ENCODE data around the gene AKR7A2.
"Not testable (repeated sequence)": the region's sequence is repeated elsewhere in the genome, so short reads cannot be mapped to it uniquely, and the experiment has no call there.

Gene AKR7A2

DNA sequence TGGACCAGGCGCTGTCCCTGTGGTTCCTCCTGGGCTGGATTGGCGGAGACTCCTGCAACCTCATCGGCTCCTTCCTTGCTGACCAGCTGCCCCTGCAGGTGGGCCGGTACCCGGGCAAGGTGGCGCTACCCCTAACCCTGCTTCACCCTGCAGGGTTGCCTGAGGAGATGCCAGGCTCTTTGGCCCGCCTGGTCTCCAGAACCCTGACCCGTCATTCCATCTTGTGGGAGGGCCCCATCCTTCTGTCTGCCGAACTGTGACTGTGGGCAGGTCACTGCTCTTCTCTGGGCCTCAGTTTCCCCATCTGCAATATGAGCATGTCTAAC is 12.7 kb upstream of the AKR7A2 start:
- no peak for DNase-seq

DNA sequence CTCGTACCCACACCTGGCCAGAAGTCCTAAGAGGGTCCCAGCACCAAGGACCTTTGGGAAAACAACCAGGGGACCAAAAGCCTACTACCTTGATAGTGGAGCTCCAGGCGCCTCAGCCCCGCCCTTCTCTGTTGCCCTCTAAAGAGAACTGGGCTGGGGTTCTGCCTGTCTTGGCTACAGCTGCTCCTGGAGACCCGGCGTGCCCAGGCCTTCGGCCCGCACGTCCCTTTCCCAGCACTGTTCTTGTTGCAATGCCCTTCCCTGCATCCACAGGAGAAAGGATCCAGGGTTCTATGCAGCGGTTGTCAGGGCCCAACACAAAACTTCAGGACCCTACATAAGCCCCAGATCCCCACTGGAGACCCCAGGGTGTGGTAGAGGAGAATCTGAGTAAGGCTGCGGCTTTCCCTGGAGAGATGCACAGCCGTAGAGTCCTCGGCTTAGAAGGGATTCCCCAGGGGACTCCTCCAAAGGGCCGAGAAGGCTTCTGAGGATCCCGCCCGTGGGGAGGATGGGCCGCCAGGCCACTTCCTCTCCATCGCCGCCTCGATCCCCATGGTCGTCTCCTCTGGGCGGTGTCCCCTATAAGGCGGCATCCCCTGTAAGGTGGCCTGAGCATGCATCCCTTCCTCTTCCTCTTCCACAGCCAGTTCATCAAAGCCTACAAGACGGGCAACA is 12.2 kb upstream of the AKR7A2 start:
- no peak for DNase-seq

DNA sequence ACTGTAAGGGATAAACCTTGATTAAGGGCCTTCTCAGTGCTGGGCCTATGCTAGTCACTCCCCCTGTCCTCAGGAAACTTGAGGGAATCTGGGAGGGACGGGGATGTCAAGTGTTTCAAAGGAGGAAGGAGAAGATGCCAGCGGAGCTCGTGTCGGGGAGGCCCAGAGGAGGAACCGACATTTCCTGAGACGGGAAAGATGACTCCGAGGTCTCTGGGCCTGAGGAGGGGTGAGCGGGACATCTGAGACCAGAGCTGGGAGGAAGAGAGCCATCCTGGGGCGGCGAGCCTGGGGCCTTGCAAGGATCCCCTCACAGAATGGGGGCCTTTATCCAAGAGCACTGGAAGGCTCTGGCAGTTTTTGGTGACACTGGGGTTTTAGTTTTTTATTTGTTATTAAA is 10.5 kb upstream of the AKR7A2 start:
- DNase-seq = no peak

DNA sequence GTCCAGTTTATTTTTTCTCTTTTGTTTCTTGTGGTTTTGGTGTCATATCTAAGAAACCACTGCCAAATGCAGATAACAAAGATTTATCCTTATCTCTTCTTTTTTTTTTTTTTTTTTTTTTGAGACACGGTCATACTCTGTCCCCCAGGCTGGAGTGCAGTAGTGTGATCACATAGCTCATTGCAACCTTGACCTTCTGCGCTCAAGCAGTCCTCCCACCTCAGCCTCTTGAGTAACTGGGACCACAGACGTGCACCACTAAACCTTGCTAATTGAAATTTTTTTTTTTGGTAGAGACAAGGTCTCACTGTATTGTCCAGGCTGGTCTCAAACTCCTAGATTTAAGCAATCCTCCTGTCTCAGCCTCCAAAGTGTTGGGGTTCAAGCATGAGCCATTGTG is 9.1 kb upstream of the AKR7A2 start:
- no peak for DNase-seq

DNA sequence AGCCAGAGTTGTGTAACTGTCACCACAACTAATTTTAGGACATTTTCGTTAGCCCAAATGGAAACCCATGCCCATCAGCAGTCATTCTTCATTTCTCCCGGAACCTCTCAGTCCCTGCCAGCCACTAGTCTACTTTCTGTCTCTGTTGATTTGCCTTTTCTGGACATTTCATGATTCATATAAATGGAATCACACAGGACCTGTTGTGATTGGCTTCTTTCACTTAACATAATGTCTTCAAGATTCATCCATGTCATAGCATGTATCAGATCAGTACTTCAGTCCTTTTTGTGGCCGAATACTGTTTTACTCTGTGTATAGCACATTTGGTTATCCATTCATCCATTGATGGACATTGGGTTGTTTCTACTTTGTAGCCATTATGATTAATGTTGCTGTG is 7.3 kb upstream of the AKR7A2 start:
- no peak for DNase-seq

DNA sequence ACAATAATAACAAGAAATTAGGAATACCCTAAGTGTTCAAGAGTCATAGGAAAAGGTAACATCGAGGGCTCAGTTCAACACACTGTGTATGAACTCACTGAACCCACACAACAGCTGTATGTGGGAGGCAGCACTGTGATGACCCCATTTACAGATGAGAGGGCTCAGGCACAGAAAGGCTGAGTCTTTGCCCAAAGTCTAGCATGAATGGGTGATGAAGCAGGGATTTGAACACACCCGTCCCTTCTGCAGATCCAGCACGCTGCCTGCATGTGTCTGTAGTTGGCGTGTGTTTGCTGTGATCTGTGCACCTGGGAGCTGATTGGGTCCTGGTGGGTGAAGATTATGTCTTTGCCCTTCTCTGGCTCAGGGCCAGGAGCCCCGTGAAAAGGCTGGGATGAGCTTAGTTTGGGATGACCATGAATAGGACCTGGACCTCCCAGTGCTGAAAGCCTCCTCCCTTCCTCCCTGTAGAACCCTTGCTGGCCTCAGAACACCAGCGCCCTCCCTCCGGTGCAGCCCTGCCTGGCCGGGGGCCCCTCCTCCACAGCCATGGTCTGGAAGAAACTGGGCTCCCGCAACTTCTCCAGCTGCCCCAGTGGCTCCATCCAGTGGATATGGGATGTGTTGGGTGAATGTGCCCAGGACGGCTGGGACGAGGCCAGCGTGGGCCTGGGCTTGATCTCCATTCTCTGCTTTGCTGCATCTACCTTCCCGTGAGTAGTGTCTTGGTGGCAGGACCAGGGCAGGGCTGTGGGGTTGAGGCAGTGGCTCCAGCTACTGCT is 5.4 kb upstream of the AKR7A2 start:
- no peak for DNase-seq

DNA sequence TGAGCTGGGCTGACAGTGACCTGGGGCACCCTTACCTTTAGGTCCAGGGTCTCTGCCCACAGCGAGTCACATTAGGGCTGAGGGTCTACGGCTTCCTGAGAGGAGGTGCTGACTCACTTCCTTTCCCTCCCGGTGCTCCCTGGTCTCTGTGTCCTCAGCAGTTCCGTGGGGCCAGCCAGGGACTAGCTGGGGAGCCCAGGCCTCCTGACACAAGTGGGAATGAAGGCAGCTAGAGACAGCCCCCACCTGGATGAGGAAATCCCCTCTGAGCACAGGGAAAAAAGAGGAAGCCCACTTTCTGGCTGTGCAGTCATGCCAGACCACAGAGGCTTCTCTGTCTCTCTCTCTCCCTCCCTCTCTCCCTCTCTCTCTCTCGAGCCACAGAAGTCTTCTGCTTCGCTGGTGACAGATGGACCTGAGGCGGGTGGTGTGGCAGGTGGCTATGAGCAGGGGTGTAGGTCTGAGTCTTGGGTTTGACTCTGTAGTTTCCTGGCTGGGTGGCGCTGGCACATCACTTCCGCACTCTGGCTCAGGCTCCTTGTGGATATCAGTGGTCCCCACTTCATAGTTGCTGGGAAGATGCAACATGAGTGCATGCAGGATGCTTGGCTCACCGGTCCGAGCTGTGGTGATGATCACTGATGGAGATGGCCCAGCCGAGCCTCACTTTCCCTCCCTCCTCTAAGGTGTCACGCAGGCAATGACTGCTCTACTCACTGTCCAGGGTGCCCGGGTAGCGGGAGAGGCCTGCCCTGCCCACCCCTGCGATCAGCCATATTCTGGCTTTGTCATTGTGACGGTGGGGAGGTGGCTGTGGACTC is 3.6 kb upstream of the AKR7A2 start:
- no peak for DNase-seq

DNA sequence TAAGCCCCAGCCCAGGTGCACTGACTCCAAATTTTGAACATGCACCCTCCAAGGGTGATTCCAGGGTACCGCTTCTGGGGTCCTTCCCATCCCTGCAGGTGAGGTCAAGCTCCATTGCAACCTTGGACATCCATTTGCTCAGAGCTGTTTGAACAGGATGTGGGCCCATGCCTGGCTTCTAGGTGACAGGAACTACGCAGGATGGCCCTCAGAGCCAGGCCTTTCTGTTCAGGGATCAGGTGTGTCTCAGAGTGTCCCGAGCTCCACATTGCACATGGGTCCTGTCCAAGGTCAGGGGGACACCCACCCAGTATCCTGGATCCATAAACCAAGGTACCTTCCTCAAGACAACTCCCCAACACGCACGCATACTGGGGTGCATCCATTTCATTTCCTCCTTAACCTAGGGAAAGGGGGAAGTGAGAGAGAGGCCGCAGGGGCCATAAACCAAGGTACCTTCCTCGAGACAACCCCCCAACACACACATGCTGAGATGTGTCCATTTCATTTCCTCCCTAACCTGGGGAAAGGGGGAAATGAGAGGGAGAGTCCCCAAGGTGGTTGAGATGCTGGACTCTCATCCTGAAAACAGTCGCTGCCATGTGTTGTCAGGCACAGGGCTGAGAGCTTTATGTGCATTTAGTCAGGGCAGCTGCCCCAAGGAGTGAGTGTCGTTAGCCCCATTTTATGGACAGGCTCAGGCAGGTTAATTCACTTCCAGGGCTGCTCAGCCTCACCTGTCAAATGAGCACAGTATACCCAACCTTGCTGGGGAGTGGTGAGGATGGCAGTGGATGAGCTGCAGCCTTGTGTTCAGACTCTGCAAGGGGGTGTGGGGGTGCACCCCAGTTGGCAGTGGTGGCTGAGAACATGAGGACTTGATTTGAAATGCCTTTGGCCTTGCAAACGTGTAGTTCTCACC is 2.3 kb upstream of the AKR7A2 start:
- DNase-seq = no peak

DNA sequence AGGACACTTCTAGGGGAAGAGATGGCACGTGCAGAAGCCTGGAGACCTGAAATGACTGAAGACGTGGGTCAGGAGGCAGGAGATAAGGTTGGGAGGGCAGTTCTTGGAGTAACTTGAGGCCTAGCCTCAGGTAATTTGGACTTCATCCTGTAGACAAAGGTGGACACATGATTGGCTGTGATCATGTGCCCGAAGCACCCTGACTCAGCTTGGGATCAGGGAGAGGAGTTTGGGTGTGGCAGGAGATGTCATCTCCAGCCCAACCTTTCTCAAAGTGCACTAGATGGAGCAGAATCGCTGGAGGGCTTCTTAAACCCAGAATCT is 1.7 kb upstream of the AKR7A2 start:
- DNase-seq = no peak

DNA sequence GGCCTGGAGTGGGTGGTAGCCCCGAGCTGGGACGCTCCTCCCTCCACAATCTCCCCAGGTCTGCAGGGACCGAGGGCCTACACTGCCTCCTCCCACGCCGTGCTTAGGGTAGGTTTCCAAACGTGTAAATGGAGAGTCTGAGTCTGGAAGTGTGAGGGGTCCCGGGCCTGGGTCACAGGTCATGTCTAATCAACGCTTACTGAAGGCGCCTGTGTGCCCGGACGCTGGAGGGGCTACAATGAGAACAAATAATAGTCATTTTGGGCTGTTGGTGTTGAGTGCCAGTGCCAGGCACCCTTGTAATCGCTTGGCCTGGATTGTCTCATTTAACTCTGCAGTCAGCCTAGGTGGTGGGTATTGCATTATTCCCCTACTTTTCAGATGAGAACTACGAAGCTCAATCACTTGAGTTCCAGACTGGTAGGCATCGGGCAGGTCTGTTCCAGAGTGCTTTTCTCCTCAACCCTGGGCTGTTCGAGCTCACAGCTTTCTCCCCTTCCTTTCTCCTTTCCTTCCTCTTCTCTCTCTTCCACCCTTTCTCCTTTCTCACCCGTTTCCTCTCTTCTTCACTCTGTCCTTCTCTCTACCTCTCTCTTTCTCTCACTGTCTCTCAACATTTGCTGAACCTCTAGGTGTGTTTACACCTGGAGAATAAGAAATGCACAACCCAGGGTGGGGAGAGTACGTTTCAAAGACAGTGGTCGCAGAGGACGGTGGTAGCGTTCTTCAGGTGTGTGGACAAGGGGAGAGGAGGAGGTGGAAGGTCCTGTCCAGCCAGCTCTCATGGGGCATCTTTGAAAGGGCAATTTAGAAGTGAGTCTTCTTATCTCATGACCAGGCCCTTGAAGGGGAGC is 1.1 kb upstream of the AKR7A2 start:
- no peak for DNase-seq

DNA sequence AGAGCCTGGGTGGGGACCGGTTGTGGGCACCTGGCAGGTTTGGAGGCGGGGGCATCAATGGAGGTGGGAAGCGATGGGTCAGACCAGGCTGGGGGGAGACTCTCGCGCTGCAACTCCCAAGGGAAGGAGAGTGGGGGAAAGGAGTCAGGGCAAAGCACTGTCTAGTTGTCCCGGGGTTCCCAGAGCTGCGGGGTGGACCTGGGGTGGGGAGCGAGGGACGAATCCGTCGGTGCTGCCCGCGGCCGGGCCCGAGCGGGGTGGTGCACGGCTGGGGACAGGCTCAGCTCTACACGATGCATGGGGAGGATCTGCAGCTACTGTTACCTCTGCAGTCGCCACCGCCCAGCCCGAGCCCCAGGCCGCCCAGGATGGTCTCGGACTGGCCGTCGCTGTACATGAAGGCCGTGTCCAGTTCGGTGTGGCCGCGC is 427 bp downstream of the AKR7A2 start:
- DNase-seq = peak; percentile 26 to 28

DNA sequence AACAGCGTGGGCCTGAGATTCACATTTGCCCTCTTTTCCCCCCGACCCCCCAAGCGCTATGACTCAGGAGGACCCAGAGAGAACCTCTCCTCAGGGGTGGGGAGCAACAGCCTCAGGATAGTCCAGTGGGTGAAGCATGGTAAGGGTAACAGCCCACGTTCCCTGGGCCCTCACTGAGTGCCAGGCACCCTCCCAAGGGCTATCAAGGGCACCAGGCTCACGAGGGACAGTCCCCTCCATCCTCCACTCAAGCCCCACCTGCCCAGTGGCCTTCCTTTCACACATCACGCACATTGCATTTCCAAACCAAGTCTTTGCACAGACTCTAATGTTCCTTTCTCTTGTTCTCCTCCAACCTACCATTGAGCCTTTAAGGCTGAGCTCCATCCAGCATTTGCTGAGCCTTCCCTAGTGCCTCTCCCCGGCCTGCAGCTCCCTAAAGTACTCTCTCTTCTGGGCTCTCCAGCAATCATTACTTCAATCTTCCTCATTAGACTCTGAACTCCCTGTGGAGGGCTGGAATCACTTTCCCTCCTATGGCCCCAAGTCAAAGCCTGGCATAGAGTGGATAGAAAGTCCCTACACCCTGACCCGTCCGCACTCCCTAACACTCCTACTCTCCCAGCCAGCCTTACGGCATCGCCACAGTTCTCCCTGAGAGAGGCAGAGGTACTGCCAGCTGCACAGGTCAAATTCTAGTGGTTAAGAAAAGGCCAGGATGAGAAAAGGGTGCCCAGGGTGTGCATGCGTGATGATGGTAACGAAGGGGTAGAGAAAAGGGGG is 1.0 kb downstream of the AKR7A2 start:
- DNase-seq = no peak

DNA sequence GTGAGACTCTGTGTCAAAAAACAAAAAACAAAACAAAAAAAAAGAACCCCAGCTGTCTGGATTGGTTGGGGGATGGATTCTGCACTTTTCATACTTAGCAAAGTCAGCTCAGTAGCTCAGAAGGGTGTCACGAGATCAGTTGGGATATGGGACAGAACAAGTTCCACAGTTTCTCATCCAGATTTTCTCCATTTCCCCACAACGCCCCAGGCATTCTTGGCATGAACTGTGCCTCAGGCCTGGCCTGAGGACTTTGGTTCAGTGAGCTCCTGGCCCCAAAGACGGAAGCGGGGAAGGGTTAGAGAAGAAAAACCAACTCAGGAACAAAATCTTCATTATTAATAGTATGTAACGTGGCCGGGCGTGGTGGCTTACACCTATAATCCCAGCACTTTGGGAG is 1.9 kb downstream of the AKR7A2 start:
- no peak for DNase-seq

DNA sequence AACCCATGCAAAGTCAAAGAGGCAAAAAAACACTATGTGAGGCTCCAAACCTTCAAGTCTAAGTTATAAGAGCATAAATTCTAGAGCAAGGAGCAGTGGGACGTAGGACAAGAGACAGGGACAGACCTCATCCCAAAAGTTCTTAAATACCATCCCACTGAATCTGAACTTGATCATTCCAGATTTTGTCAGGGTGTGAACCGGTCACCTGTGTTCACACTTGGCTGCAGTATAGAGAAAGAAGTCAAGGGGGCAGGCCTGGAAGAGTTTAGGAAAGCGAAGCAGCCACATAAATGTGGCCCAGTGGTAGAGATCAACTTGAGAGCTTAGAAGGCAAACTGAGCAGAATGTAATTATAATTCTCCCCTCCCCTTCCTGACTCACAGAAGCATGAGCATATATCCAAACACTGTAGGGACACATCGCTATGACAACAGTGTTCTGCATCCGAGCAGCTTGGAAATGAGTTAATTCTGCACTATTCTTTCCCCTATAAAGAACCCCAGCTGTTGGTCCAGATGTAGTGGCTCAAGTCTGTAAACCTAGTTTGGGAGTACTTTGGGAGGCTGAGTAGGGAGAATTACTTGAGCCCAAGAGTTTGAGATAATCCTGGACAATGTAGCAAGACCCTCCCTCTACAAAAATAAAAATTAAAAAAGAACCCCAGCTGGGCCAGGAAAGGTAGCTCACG is 2.7 kb downstream of the AKR7A2 start:
- no peak for DNase-seq

DNA sequence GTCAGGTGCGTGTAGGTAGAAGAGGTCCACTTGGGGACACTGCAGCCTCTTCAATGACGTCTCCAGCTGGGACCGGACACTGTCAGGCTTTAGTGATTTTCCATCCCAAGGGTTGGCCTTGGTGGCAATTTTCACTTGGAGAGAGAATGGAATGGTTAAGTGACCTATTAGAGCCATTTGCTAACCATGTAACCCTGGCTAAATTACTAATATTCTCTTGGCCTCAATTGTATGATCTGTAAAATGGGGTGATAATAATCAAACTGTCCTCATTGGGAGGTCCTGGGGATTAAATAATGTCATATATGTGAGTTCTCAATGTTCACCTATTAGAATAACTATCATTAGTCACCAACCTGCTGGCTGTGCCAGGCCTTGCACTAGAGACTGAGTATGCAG is 3.4 kb downstream of the AKR7A2 start:
- no peak for DNase-seq

DNA sequence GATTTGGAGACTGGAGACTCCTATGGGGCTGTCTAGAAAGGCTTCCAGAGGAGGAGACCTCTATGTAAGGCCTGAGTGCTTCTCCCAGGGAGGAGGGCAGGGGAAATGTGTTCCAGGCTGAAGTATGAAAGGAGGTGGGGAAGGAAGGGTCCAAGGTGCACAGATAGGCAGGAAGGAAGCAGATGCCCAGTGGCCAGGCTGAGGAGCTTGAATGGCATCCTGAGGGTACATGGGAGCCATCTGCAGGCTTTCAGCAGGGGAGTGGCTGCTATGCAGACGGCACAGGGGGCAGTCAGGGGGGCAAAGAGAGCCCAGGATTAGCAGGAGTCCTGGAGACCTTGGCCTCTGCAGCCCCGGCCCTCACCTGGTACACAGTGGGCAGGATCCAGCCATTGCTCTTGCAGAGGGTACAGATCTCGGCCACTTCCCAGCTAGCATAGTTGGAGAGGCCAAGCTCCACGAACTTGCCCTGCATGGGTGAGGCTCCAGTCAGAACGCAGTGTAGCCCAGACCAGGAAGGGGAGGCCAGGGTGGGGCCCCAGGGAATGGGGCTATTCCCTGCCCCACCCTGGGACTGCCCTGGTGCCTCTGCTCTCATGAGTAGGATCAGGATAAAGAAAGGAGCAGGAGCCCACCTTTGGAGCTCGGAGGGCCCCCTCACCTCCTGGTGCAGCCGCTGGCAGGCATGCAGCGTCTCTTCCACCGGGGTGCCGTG is 4.0 kb downstream of the AKR7A2 start:
- no peak for DNase-seq

DNA sequence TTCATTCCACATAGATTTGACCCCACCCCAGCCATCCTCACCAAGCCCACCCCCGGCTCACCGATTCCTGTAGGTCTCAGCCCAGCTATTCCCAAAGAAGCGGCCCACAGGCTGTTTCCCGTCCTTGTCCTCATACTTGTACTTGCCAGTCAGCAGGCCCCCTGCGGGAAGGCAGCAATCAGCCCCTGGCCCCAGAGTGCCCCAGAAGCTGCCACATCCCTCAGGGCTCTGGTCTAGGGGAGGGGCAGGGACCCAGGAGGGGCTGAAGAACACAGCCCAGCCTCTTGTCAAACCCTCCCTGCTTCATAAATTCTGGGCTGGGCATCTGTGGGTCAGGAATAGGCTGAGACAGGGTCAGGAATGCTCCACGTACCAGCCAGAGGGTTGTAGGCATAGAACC is 5.0 kb downstream of the AKR7A2 start:
- no peak for DNase-seq

DNA sequence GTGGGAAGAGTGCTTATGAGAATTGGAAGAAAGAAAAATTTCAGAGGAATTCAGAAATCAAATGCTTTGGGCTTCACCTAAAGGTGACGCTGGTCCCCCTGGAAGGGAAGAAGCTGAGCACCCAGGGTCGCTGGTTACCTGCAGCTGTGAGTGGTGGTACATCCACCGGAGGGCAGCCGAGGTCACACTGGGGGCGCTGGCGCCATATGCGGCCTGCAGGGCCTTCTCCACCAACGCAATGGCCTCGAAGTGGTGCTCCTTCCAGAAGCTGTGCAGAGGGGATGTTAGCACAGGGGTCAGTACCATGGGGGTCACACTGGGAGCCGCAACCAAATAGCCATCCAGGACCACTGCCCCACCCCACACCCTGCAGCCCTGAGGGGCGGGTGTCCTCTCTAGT is 6.1 kb downstream of the AKR7A2 start:
- no peak for DNase-seq

DNA sequence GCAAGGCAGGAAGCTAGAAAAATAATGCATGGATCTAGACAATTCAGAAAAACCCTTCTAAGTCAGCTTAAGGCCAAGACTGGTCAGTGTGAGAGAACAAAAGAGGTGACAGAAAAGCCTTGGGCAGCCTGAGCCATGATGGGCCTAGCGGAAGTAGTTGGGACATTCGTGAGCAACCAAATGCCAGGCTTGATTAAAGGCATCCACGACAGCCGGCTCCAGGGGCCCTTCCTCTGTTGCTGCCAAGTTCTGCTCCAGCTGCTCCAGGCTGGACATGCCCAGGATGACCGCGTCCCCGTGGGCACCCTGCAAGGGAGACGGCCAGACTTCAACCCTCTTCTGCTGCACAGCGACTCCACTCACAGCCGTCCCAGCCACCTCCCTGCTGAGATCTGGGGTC is 7.9 kb downstream of the AKR7A2 start:
- not testable (repeated sequence) for DNase-seq

DNA sequence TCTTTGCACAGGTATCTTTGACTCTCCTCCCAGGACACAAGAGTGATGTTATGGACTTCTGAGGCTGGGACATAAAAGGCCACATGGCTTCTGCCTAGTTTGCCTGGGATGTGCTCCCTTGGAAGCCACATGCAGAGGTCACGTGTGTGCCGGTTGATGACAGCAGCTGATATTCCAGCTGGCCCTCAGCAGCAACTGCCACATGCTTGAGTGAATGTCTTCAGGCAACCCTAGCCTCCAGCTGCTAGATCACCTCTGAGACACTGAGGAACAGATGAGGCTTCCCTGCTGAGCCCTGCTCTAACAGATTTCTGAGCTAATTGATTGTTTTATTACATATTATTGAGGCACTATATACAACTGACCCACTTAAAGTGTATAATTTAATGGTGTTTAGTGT is 11.7 kb downstream of the AKR7A2 start:
- no peak for DNase-seq

Data from activated CD4-positive, alpha-beta T cell treated with anti-CD3 and anti-CD28 coated beads, Interleukin-2, amount 50 U/mL, for 48 hours (primary cell).